ENCODE data around the gene FTO. TPM values are rescaled to one million over a fixed set of nuclear protein-coding genes. Genes with fewer than 3 reads are reported as not detected.

Gene FTO
- polyA plus RNA-seq, 1 donor from 2014 or later: 80.1 TPM

- H3K4me2 ChIP-seq (ENCODE audit: low read length): no peak overlapping the region
- H3K9me3 ChIP-seq (ENCODE audit: low read length): no peaks in the 10 kb centered on the region
- no peaks in the 10 kb centered on the region for H4K20me1 ChIP-seq (ENCODE audit: insufficient read depth)
- no peaks in the 10 kb centered on the region for H3K27me3 ChIP-seq (ENCODE audit: insufficient read depth, low read depth, low read length)
- no peak overlapping the region for H3K27ac ChIP-seq (ENCODE audit: low read length)
- no peaks in the 10 kb centered on the region for H3F3A ChIP-seq (ENCODE audit: insufficient read depth, low read length, poor library complexity, severe bottlenecking)
- no peak overlapping the region for H3K4me3 ChIP-seq (ENCODE audit: low read length)
- H3K9me2 ChIP-seq (ENCODE audit: insufficient read depth, low read length): no peaks in the 10 kb centered on the region
- H3K9ac ChIP-seq (ENCODE audit: low read length): no peak overlapping the region
- TF ChIP-seq EZH2 (IDR thresholded peaks at IDR 0.05; ENCODE audit: borderline replicate concordance, insufficient read depth, low read length, poor library complexity, severe bottlenecking) (no peak), REST (IDR thresholded peaks at IDR 0.05; ENCODE audit: borderline replicate concordance) (no peak), MXI1 (conservative IDR thresholded peaks at IDR 0.05; ENCODE audit: poor library complexity, severe bottlenecking) (no peak), CTCF (IDR thresholded peaks at IDR 0.05; ENCODE audit: poor library complexity, severe bottlenecking) (no peak), POLR2AphosphoS5 (IDR thresholded peaks at IDR 0.05) (no peak), EP300 (conservative IDR thresholded peaks at IDR 0.05; ENCODE audit: poor library complexity, severe bottlenecking) (no peak), TAF1 (IDR thresholded peaks at IDR 0.05; ENCODE audit: low read depth) (no peak), SMC3 (conservative IDR thresholded peaks at IDR 0.05; ENCODE audit: poor library complexity) (no peak), RAD21 (conservative IDR thresholded peaks at IDR 0.05) (no peak)
- H3K79me2 ChIP-seq (replicated peaks; ENCODE audit: insufficient read depth, low read length): no peaks in the 10 kb centered on the region
- no peaks in the 10 kb centered on the region for H3K36me3 ChIP-seq (ENCODE audit: insufficient read depth, low read length)
- no peak overlapping the region for H2AFZ ChIP-seq (ENCODE audit: low read depth, low read length)
These were observed 487.6 kb downstream of the FTO start for GRCh38 chr16:54191592-54191991.

- H3K4me2 ChIP-seq (ENCODE audit: low read length): no peak overlapping the region
These were observed 489.2 kb downstream of the FTO start for GRCh38 chr16:54193013-54193664.

More at GRCh38 chr16:54193013-54193664, 489.2 kb downstream of the FTO start:
- no peaks in the 10 kb centered on the region for H3K36me3 ChIP-seq (ENCODE audit: insufficient read depth, low read length)
- TF ChIP-seq TAF1 (IDR thresholded peaks at IDR 0.05; ENCODE audit: low read depth): no peak
- no peak for TF ChIP-seq EP300 (conservative IDR thresholded peaks at IDR 0.05; ENCODE audit: poor library complexity, severe bottlenecking)
- TF ChIP-seq REST (IDR thresholded peaks at IDR 0.05; ENCODE audit: borderline replicate concordance): no peak
- no peak overlapping the region for H3K27ac ChIP-seq (ENCODE audit: low read length)
- no peak overlapping the region for H3K9ac ChIP-seq (ENCODE audit: low read length)
- no peak overlapping the region for H3K4me3 ChIP-seq (ENCODE audit: low read length)
- no peaks in the 10 kb centered on the region for H3K9me2 ChIP-seq (ENCODE audit: insufficient read depth, low read length)
- no peaks in the 10 kb centered on the region for H3K9me3 ChIP-seq (ENCODE audit: low read length)
- no peaks in the 10 kb centered on the region for H3K27me3 ChIP-seq (ENCODE audit: insufficient read depth, low read depth, low read length)
- H3F3A ChIP-seq (ENCODE audit: insufficient read depth, low read length, poor library complexity, severe bottlenecking): no peaks in the 10 kb centered on the region
- no peaks in the 10 kb centered on the region for H3K79me2 ChIP-seq (replicated peaks; ENCODE audit: insufficient read depth, low read length)
- no peaks in the 10 kb centered on the region for H4K20me1 ChIP-seq (ENCODE audit: insufficient read depth)
- H2AFZ ChIP-seq (ENCODE audit: low read depth, low read length): no peak overlapping the region

Data from neural cell (in vitro differentiated cells).